Hematopoietic multipotent progenitor cell treated with erythropoietin and hydrocortisone succinate and interleukin-3 and kit ligand, for 17 days (in vitro differentiated cells): ENCODE data around the gene SEC16B.
"Not testable (repeated sequence)": the region's sequence is repeated elsewhere in the genome, so short reads cannot be mapped to it uniquely, and the experiment has no call there.

Experiments used
- DNase-seq: peaks from one replicate; pipeline ENCODE4 v3.0.0-alpha.2; 2015; ENCODE audit warnings: low spot score

Gene SEC16B

GRCh38 chr1:177969825-177970371, at the start of gene SEC16B:
TSS of gene SEC16B (minus strand) at chr1:177970058. CDS start at chr1:177967981, 2,077 bp downstream.
- DNase-seq = no peak

- DNase-seq = no peak
Measured at GRCh38 chr1:178019622-178020021, 49.8 kb upstream of the SEC16B start.

GRCh38 chr1:178019208-178019607, 49.4 kb upstream of the SEC16B start:
- DNase-seq = no peak

- DNase-seq = no peak
Measured at GRCh38 chr1:178017517-178017916, 47.7 kb upstream of the SEC16B start.

GRCh38 chr1:178011864-178012503, 42.1 kb upstream of the SEC16B start:
- DNase-seq = no peak

- no peak for DNase-seq
Measured at GRCh38 chr1:178011465-178011828, 41.6 kb upstream of the SEC16B start.

GRCh38 chr1:178010674-178011464, 41.0 kb upstream of the SEC16B start:
- DNase-seq = no peak

GRCh38 chr1:178006043-178006442, 36.2 kb upstream of the SEC16B start:
- no peak for DNase-seq

- no peak for DNase-seq
Measured at GRCh38 chr1:178005450-178005849, 35.6 kb upstream of the SEC16B start.

- DNase-seq = no peak
Measured at GRCh38 chr1:178004926-178005391, 35.1 kb upstream of the SEC16B start.

- no peak for DNase-seq
Measured at GRCh38 chr1:177998696-177999631, 29.1 kb upstream of the SEC16B start.

GRCh38 chr1:177996957-177997356, 27.1 kb upstream of the SEC16B start:
- DNase-seq = no peak

- DNase-seq = no peak
Measured at GRCh38 chr1:177995369-177995768, 25.5 kb upstream of the SEC16B start.

GRCh38 chr1:177986281-177986680, 16.4 kb upstream of the SEC16B start:
- DNase-seq = not testable (repeated sequence)

- DNase-seq = no peak
Measured at GRCh38 chr1:177984761-177985160, 14.9 kb upstream of the SEC16B start.

- DNase-seq = no peak
Measured at GRCh38 chr1:177984136-177984525, 14.3 kb upstream of the SEC16B start.

- DNase-seq = no peak
Measured at GRCh38 chr1:177983482-177984135, 13.8 kb upstream of the SEC16B start.

- no peak for DNase-seq
Measured at GRCh38 chr1:177983077-177983476, 13.2 kb upstream of the SEC16B start.

- no peak for DNase-seq
Measured at GRCh38 chr1:177981200-177981599, 11.3 kb upstream of the SEC16B start.

- no peak for DNase-seq
Measured at GRCh38 chr1:177979272-177979671, 9.4 kb upstream of the SEC16B start.

GRCh38 chr1:177978530-177978929, 8.7 kb upstream of the SEC16B start:
- no peak for DNase-seq

- no peak for DNase-seq
Measured at GRCh38 chr1:177977141-177977540, 7.3 kb upstream of the SEC16B start.
